Panc1 (cell line): Measurements from ENCODE around the gene HSH2D.

Source experiments
- POLR2AphosphoS5 ChIP-seq: IDR thresholded peaks from 2 replicates; pipeline ENCODE4 v1.6.1; 2012; ENCODE audit warnings: mild to moderate bottlenecking, low read depth, low read length, moderate library complexity
- TF ChIP-seq, protein P1 (sequence below), 2 experiments: IDR thresholded peaks; 2 replicates each; pipeline ENCODE4 v1.6.1; 2011 to 2012; ENCODE audit warnings: low read depth in 2 of 2, control low read depth in 1 of 2, low read length in 1 of 2, mild to moderate bottlenecking in 1 of 2, moderate library complexity in 1 of 2; ENCODE audit not compliant: insufficient read depth in 1 of 2

DNA sequence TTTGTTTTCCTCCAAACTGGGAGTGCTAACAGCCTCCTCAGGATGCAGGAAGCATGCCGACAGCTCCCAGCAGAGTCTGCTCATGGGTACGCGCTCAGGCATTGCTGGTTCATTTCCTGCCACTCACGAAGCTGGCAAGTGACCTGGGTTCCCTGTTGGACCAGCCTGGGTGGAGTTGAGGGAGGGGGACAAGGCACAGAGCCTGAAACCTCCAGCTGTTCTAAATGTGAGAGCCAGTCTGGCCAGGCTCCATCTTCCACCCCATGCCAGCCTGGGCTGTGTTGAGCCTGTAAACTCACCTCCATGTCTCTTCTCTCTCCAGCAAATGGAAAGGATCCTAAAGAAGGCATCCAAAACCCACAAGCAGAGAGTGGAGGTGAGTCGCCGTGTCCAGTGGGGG lies 46.7 kb downstream of the HSH2D start:
- TF ChIP-seq POLR2AphosphoS5 = no peak
- TF ChIP-seq, protein P1, sequence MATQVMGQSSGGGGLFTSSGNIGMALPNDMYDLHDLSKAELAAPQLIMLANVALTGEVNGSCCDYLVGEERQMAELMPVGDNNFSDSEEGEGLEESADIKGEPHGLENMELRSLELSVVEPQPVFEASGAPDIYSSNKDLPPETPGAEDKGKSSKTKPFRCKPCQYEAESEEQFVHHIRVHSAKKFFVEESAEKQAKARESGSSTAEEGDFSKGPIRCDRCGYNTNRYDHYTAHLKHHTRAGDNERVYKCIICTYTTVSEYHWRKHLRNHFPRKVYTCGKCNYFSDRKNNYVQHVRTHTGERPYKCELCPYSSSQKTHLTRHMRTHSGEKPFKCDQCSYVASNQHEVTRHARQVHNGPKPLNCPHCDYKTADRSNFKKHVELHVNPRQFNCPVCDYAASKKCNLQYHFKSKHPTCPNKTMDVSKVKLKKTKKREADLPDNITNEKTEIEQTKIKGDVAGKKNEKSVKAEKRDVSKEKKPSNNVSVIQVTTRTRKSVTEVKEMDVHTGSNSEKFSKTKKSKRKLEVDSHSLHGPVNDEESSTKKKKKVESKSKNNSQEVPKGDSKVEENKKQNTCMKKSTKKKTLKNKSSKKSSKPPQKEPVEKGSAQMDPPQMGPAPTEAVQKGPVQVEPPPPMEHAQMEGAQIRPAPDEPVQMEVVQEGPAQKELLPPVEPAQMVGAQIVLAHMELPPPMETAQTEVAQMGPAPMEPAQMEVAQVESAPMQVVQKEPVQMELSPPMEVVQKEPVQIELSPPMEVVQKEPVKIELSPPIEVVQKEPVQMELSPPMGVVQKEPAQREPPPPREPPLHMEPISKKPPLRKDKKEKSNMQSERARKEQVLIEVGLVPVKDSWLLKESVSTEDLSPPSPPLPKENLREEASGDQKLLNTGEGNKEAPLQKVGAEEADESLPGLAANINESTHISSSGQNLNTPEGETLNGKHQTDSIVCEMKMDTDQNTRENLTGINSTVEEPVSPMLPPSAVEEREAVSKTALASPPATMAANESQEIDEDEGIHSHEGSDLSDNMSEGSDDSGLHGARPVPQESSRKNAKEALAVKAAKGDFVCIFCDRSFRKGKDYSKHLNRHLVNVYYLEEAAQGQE (IDR thresholded peaks at IDR 0.05; ENCODE audit: insufficient read depth in 1 of 2, low read depth in 2 of 2, low read length in 1 of 2) = no peak
